Measurements from ENCODE around the gene KCNE1. TPM values are rescaled to one million over a fixed set of nuclear protein-coding genes. Genes with fewer than 3 reads are reported as not detected.

Gene KCNE1
- polyA plus RNA-seq, 3 donors: 0.33 to 3.4 (median 2.0) TPM

GRCh38 chr21:34540206-34540605 is 28.2 kb upstream of the KCNE1 start:
- H3K27ac ChIP-seq (ENCODE audit: low read depth, low read length): no peak overlapping the region
- WGBS, 3 donors: 81 to 82% (median 82%) methylated on average over 5 of the region's 5 CpGs

GRCh38 chr21:34537838-34538237 is 25.8 kb upstream of the KCNE1 start:
- no peak overlapping the region for H3K27ac ChIP-seq (ENCODE audit: low read depth, low read length)
- 56 to 76% (median 63%) methylated on average over 3 of the region's 3 CpGs for WGBS, 3 donors

DNA sequence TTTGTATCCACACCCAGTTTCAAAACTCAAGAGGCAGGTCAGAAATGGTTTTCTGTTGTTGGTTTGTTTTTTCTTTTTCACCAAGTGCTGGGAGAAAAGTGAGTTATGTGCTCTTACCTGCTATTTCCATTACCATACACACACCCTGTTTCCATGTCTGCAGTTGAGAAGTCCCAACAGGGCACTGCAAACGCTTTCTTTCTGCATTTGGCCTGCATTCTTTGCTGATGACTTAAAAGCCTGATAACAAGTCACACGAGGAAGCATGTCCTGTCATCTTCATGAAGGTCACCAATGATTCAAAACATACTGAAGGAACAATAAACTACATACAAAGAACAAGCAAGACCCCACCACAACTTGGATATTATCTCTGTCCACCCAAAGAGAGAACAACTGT is 24.8 kb upstream of the KCNE1 start:
- H3K27ac ChIP-seq (ENCODE audit: low read depth, low read length): no peak overlapping the region
- WGBS, 3 donors: 31 to 58% (median 48%) methylated on average over 2 of the region's 2 CpGs

DNA sequence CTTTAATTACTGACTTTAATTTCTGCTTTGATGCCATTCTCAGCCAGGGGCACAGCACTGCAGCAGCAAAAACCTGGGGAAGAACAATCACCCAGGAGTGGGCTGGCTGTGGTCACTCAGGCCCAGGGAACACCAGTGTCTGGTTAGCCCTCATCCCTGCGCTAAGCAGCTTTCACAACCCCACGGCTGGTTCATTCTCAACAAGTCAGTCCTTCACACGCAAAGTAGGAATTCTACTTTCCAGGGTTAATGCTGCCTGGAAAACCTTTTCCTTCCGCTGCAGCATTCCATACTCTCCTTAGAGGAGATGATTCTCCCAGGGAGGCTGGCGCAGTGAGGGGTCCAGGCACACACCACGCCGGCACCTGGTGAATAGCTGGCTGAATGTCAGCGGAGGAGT is 24.3 kb upstream of the KCNE1 start:
- WGBS, 3 donors: 91 to 96% (median 94%) methylated on average over 8 of the region's 8 CpGs
- H3K27ac ChIP-seq (ENCODE audit: low read depth, low read length): no peak overlapping the region

DNA sequence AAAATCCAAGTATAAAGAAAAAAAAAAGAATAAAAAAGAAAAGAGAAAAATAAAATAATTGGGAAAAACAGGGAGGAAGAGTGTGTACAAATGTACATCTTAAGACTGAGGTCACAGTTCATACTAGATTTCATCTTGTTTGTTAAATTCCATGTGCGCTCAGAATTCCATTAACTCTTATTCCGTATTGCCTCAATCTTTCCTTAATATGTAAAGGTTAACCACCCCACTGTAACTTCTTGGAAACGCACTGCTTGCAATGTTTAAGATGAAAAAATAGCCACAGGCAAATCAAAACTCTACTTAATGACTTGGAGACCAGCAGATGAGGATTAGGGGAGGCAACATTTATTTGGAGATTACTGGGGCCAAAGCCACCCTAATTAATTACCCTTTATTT is 23.9 kb upstream of the KCNE1 start:
- WGBS, 3 donors: 94 to 97% (median 96%) methylated on average over 3 of the region's 3 CpGs
- H3K27ac ChIP-seq (ENCODE audit: low read depth, low read length): no peak overlapping the region

DNA sequence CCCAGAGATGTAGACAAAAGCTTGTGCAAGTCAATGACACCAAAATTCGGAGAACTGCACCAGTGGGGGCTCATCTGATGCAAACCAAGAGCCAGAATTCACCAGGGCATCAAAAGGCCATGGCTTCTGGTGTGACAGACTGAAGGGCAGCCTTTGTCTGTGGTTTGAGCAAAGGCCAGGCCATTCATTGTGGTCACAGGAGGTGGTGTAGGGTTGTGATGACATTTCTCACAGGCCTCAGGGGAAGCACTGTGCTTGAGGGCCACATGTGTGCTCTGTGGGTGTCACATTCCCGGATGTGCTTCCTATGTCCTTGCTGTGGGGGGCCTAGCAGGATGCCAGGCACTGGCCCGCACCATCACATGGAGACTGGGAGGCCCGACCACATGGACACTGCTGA is 22.5 kb upstream of the KCNE1 start:
- WGBS, 3 donors: 62 to 79% (median 68%) methylated on average over 4 of the region's 4 CpGs
- no peak overlapping the region for H3K27ac ChIP-seq (ENCODE audit: low read depth, low read length)

DNA sequence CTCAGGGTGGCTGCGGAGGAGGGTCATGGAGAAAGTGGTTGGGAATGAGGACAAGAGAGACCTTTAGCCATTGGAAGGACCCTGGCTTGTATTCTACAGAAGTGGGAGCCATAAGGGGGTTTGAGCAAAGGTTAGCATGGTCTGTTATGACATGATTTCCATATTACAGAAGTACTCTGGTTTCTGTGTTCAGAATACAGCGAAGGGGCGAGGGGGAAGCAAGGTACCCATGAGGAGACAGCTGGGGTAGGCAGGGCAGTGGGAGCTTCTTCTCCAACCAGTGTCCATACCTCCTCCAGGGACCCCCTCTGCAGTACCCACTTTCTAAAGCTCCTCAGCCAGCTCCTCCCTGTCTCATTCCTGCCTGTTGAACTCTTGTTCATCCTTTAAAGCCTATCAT is 21.9 kb upstream of the KCNE1 start:
- no peak overlapping the region for H3K27ac ChIP-seq (ENCODE audit: low read depth, low read length)
- WGBS, 3 donors: 78 to 95% (median 81%) methylated on average over 3 of the region's 3 CpGs

DNA sequence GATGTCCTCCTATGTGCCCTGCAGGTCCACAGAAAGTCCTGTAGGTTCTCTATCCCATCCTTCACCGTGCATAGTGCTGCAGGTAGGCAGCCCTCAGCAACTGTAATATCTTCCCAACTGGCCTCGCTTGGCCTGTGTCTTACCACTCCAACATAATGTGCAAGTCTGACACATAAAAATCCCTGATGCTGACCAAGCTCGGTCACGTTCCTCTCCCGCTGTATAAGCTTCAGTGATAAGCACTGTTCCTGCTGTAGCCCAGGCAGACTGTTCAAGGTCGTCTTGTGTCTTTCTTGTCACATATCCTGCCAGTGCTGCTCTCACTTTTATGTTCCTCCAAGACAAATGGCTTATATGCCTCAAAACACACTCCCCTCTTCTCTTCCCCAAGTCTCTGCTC is 19.4 kb upstream of the KCNE1 start:
- H3K27ac ChIP-seq (ENCODE audit: low read depth, low read length): no peak overlapping the region
- 69 to 96% (median 96%) methylated on average over 6 of the region's 6 CpGs for WGBS, 3 donors

GRCh38 chr21:34530261-34530660 is 18.3 kb upstream of the KCNE1 start:
- no peak overlapping the region for H3K27ac ChIP-seq (ENCODE audit: low read depth, low read length)

GRCh38 chr21:34528131-34528561 is 16.1 kb upstream of the KCNE1 start:
- WGBS, 3 donors: 45 to 58% (median 51%) methylated on average over 3 of the region's 3 CpGs
- H3K27ac ChIP-seq (ENCODE audit: low read depth, low read length): no peak overlapping the region

DNA sequence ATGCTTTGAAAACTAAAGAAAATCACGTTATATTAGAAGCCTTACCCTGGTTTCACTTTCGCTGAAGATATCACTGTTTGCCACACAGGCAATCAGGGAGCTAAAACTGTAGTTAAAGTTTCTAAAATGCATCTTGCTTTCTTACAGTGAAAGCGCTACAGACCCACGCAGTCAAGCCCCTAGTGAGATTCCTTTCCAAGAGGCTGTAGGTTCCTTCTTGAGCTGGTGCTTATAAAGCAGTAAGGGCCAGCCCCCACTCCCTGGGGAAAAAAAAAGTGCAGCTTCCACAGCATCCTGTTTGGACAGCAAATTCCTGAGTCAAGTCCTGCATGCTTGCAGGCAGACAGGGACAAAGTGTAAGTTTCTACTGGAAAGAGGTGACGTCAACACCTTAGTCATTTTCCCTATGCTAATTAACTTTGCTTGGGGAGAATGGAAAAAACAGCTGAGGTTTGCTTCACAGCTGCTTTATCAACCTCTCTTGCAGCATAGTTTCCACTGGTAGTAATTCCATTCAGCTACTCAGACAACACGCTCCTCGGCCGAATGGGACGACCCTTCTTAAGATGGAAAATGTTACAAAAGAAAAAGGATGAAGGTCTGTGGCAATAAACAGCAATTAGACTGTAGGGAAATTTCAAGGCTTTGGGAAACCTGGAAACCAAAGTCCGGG is 14.7 kb upstream of the KCNE1 start:
- 8 to 18% (median 9%) methylated on average over 10 of the region's 10 CpGs for WGBS, 3 donors
- peak overlapping the region; percentile 73 for H3K27ac ChIP-seq (ENCODE audit: low read depth, low read length)

GRCh38 chr21:34526241-34526617 is 14.2 kb upstream of the KCNE1 start:
- no peak overlapping the region for H3K27ac ChIP-seq (ENCODE audit: low read depth, low read length)
- WGBS, 3 donors: 29 to 31% (median 30%) methylated on average over 5 of the region's 5 CpGs

- 49 to 71% (median 69%) methylated on average over 31 of the region's 31 CpGs for WGBS, 3 donors
- H3K27ac ChIP-seq (ENCODE audit: low read depth, low read length): no peak overlapping the region
These were observed 12.9 kb upstream of the KCNE1 start for GRCh38 chr21:34524646-34525601.

DNA sequence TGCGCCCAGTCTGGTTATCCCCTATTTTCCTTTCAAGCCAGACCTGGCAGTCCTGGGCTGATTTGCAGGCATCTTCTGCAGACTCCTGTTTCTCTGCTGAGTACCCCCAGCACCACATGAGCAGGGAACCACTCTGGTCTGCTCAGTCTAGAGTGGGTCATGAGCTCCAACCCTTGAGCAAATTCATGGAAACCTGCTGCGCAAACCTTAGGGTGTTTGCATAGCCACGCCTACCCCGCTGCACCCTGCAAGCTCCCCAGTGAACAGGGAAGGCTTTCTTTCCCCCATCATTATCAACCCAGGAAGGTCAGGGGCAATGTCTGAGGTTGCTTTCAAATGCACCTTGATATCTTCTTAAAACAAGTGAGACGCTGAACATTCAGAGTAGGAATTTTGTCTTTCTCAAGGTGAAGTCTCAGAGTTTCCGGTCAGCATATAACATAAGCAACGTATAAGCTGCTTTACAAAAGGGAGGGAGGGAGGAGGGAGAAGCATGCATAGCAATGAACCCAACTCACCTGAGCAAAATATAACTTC is 11.1 kb upstream of the KCNE1 start:
- no peak overlapping the region for H3K27ac ChIP-seq (ENCODE audit: low read depth, low read length)
- WGBS, 3 donors: 63 to 96% (median 91%) methylated on average over 7 of the region's 7 CpGs

GRCh38 chr21:34522284-34522683 is 10.3 kb upstream of the KCNE1 start:
- 46 to 75% (median 64%) methylated on average over 6 of the region's 6 CpGs for WGBS, 3 donors
- no peak overlapping the region for H3K27ac ChIP-seq (ENCODE audit: low read depth, low read length)

- 89 to 97% (median 95%) methylated on average over 7 of the region's 7 CpGs for WGBS, 3 donors
- H3K27ac ChIP-seq (ENCODE audit: low read depth, low read length): no peak overlapping the region
These were observed 9.6 kb upstream of the KCNE1 start for GRCh38 chr21:34521561-34521960.

DNA sequence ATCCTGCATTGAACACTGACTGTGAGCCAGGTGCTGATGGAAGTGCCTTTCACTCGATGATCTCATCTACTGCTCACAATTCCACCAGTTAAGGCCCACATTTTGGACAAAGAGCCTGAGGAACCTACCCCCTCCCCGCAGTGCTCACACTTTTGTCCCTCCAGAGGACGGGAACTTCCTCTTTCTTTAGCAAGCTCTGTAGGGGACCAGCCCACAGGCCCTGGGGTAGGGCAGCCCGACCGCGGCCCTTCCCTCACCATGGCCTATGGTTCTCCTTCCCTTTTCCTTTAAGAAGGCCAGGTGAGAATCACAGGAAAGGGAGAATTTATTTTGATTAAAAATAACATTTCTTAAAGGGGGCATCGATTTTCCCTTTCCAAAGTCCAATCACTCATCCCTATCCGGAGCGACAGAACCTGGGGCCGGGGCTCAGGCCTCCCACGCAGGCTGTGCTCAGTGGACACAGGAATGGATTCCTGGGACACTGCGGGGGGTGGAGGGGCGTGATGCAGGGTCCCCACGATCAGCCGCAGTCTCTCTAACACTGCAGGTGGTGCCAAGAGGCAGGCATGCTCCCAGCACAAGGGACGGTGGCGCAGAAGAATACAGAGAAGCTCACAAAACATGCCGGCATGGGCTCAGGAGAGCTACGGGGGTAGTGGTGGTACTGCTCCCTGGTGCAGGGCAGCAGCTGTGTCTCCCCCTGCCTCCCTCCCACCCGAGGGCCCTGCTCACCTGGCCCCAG is 8.9 kb upstream of the KCNE1 start:
- 81 to 91% (median 85%) methylated on average over 20 of the region's 20 CpGs for WGBS, 3 donors
- H3K27ac ChIP-seq (ENCODE audit: low read depth, low read length): no peak overlapping the region

DNA sequence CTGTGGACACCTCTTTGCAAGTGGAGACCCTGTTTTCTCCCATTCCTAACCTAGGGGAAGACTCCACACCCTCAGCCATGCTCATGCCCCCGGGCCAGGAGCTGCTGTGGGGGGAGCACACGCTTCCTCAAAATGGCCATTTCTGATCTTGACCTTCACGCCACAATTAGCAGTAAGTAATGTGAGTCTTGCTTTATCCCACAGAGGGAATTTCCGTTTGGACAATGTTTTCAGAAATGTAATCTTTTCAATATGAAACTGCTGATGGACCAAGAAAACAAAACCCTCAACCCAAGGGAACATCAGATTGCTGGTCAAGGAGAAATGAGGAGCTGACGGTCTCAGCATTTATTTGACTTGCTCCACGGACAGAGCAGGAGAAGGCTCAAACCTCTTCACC is 8.3 kb upstream of the KCNE1 start:
- no peak overlapping the region for H3K27ac ChIP-seq (ENCODE audit: low read depth, low read length)
- WGBS, 3 donors: 77 to 89% (median 81%) methylated on average over 6 of the region's 6 CpGs

DNA sequence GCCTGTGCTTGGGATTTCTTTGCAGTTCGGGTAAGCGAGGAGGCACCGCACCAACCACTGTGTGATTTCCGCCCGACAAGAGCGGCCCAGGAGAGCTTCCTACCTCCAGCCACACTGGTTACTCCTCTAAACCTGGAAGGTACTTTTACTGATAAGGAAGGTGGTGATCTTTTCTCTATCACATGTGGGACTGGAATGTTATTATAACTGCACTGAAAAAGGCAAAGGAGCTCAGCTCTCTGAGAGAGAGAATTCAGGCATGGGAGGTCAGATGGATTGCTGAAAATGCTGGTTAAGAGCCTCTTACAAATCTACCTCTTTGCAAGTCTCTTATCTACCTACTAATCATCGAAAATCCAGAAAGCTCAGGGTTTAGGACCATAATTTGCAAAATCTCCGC is 7.7 kb upstream of the KCNE1 start:
- H3K27ac ChIP-seq (ENCODE audit: low read depth, low read length): no peak overlapping the region
- 89 to 98% (median 97%) methylated on average over 8 of the region's 8 CpGs for WGBS, 3 donors

All from adipose tissue (tissue), 3 donors.